GM21576 (cell line): ENCODE measurements around the gene ABCA2.
"Not testable (repeated sequence)": the region's sequence is repeated elsewhere in the genome, so short reads cannot be mapped to it uniquely, and the experiment has no call there.

Experiments
- ATAC-seq: cut with Tn5 transposase; IDR thresholded peaks from one replicate; pipeline ENCODE4 v1.9.1; 2021; ENCODE audit warnings: mild to moderate bottlenecking, moderate library complexity; ENCODE audit not compliant: unreplicated experiment

The ABCA2 gene

GRCh38 chr9:137063311-137064026 is 35.4 kb upstream of the ABCA2 start:
- ATAC-seq: no peak

GRCh38 chr9:137062798-137063197 is 34.8 kb upstream of the ABCA2 start:
- not testable (repeated sequence) for ATAC-seq

GRCh38 chr9:137062384-137062783 is 34.3 kb upstream of the ABCA2 start:
- ATAC-seq: no peak

GRCh38 chr9:137058521-137059234 is 30.6 kb upstream of the ABCA2 start:
- ATAC-seq: no peak

- no peak for ATAC-seq
Measured at GRCh38 chr9:137057545-137057944, 29.5 kb upstream of the ABCA2 start.

- no peak for ATAC-seq
Measured at GRCh38 chr9:137056739-137057415, 28.8 kb upstream of the ABCA2 start.

- no peak for ATAC-seq
Measured at GRCh38 chr9:137055385-137056364, 27.6 kb upstream of the ABCA2 start.

GRCh38 chr9:137054932-137055384 is 26.9 kb upstream of the ABCA2 start:
- no peak for ATAC-seq

GRCh38 chr9:137053944-137054931 is 26.2 kb upstream of the ABCA2 start, which contains the start of gene ENTPD2:
TSS of gene ENTPD2 (minus strand) at chr9:137054061. CDS start at chr9:137053997, 64 bp downstream.
- ATAC-seq: no peak

- no peak for ATAC-seq
Measured at GRCh38 chr9:137052998-137053943, 25.2 kb upstream of the ABCA2 start.

- no peak for ATAC-seq
Measured at GRCh38 chr9:137052293-137052692, 24.3 kb upstream of the ABCA2 start.

GRCh38 chr9:137051145-137051724 is 23.2 kb upstream of the ABCA2 start:
- ATAC-seq: no peak

- ATAC-seq: no peak
Measured at GRCh38 chr9:137050570-137050969, 22.5 kb upstream of the ABCA2 start.

GRCh38 chr9:137049544-137050449 is 21.8 kb upstream of the ABCA2 start:
- ATAC-seq: no peak

- ATAC-seq: no peak
Measured at GRCh38 chr9:137048655-137049543, 20.9 kb upstream of the ABCA2 start.
